HEK293 (cell line): ENCODE measurements around the gene TIAM2.

Source experiments
- CTCF ChIA-PET: fragments of 350-600 bp; formaldehyde crosslinking; extraction: SDS; loops from one replicate; lab custom pipeline; 2021; ENCODE audit warnings: antibody characterized with exemption; lab: Yijun Ruan, JAX
- POLR2A ChIA-PET: fragments of 300-600 bp; formaldehyde crosslinking; extraction: SDS; loops from one replicate; lab custom pipeline; 2020; ENCODE audit warnings: antibody characterized with exemption, inconsistent platforms; lab: Yijun Ruan, JAX
- H3K27ac ChIP-seq: fragments of 200-500 bp; sonication (Bioruptor generic); 2 replicates; pipeline ENCODE4 v1.5.1; 2014; ENCODE audit warnings: low read depth, low read length, control low read depth, inconsistent platforms; ENCODE audit errors: extremely low read depth
- H3K36me3 ChIP-seq, 2 experiments: fragments of 200-500 bp in 1 of 2; sonication (Bioruptor generic) in 1 of 2; 1 replicate in 1 of 2; 2 replicates in 1 of 2; pipeline ENCODE4 v1.5.1; 2014 to 2017; ENCODE audit warnings: inconsistent platforms in 2 of 2, low read length in 2 of 2; ENCODE audit not compliant: control insufficient read depth in 2 of 2, insufficient read depth in 1 of 2
- H3K4me1 ChIP-seq: fragments of 200-500 bp; sonication (Bioruptor generic); 2 replicates; pipeline ENCODE4 v1.5.1; 2014; ENCODE audit warnings: mild to moderate bottlenecking, low read length, inconsistent platforms; ENCODE audit not compliant: control insufficient read depth, insufficient read depth
- H3K4me3 ChIP-seq: 2 replicates; pipeline ENCODE4 v1.5.1; 2011; ENCODE audit warnings: low read depth, mild to moderate bottlenecking, control low read depth, low read length, moderate library complexity
- H3K9me3 ChIP-seq: fragments of 200-500 bp; sonication (Bioruptor generic); 2 replicates; pipeline ENCODE4 v1.5.1; 2014; ENCODE audit warnings: low read depth, low read length, inconsistent platforms; ENCODE audit not compliant: control insufficient read depth, insufficient read depth
- GLIS1 ChIP-seq: fragments of 450-650 bp; formaldehyde crosslinking; IDR thresholded peaks from 2 replicates; pipeline ENCODE4 v1.5.1; 2016; ENCODE audit warnings: missing biosample characterization, missing genetic modification characterization
- PRDM2 ChIP-seq: fragments of 450-650 bp; formaldehyde crosslinking; IDR thresholded peaks from 2 replicates; pipeline ENCODE4 v1.5.1; 2016; ENCODE audit warnings: missing biosample characterization, missing genetic modification characterization, borderline replicate concordance
- SCRT1 ChIP-seq: fragments of 450-650 bp; formaldehyde crosslinking; IDR thresholded peaks from 2 replicates; pipeline ENCODE4 v1.5.1; 2016; ENCODE audit warnings: missing biosample characterization, missing genetic modification characterization, borderline replicate concordance
- SCRT2 ChIP-seq: fragments of 450-650 bp; formaldehyde crosslinking; IDR thresholded peaks from 2 replicates; pipeline ENCODE4 v1.5.1; 2016; ENCODE audit warnings: missing biosample characterization, missing genetic modification characterization
- ZNF140 ChIP-seq: fragments of 450-650 bp; formaldehyde crosslinking; IDR thresholded peaks from 2 replicates; pipeline ENCODE4 v1.5.1; 2016; ENCODE audit warnings: missing biosample characterization, missing genetic modification characterization
- ZNF146 ChIP-seq: fragments of 450-650 bp; formaldehyde crosslinking; IDR thresholded peaks from 2 replicates; pipeline ENCODE4 v1.5.1; 2016; ENCODE audit warnings: missing biosample characterization, missing genetic modification characterization
- ZNF18 ChIP-seq: fragments of 450-650 bp; formaldehyde crosslinking; IDR thresholded peaks from 2 replicates; pipeline ENCODE4 v1.5.1; 2016; ENCODE audit warnings: missing biosample characterization, missing genetic modification characterization
- ZNF184 ChIP-seq: fragments of 450-650 bp; IDR thresholded peaks from 2 replicates; pipeline ENCODE4 v1.5.1; 2018; ENCODE audit warnings: missing biosample characterization, mild to moderate bottlenecking, missing genetic modification characterization
- ZNF266 ChIP-seq: fragments of 450-650 bp; formaldehyde crosslinking; IDR thresholded peaks from 2 replicates; pipeline ENCODE4 v1.5.1; 2016; ENCODE audit warnings: missing biosample characterization, missing genetic modification characterization, low read depth
- ZNF302 ChIP-seq: fragments of 450-650 bp; formaldehyde crosslinking; IDR thresholded peaks from 2 replicates; pipeline ENCODE4 v1.5.1; 2016; ENCODE audit warnings: missing biosample characterization, missing genetic modification characterization, low read depth
- ZNF324 ChIP-seq: fragments of 450-650 bp; formaldehyde crosslinking; IDR thresholded peaks from 2 replicates; pipeline ENCODE4 v1.5.1; 2016; ENCODE audit warnings: missing biosample characterization, missing genetic modification characterization
- ZNF350 ChIP-seq: fragments of 450-650 bp; formaldehyde crosslinking; IDR thresholded peaks from 2 replicates; pipeline ENCODE4 v1.5.0; 2017; ENCODE audit warnings: missing biosample characterization, mild to moderate bottlenecking, missing genetic modification characterization
- ZNF354C ChIP-seq: fragments of 450-650 bp; formaldehyde crosslinking; IDR thresholded peaks from 2 replicates; pipeline ENCODE4 v1.5.1; 2016; ENCODE audit warnings: missing biosample characterization, missing genetic modification characterization, low read depth, borderline replicate concordance
- ZNF48 ChIP-seq: fragments of 450-650 bp; formaldehyde crosslinking; IDR thresholded peaks from 2 replicates; pipeline ENCODE4 v1.5.1; 2016; ENCODE audit warnings: missing biosample characterization, missing genetic modification characterization
- ZNF580 ChIP-seq: fragments of 450-650 bp; formaldehyde crosslinking; IDR thresholded peaks from 2 replicates; pipeline ENCODE4 v1.5.1; 2016; ENCODE audit warnings: missing biosample characterization, missing genetic modification characterization
- ZNF701 ChIP-seq: fragments of 450-650 bp; formaldehyde crosslinking; IDR thresholded peaks from 2 replicates; pipeline ENCODE4 v1.5.1; 2016; ENCODE audit warnings: missing biosample characterization, missing genetic modification characterization
- TF ChIP-seq, protein P1 (sequence below): fragments of 450-650 bp; formaldehyde crosslinking; IDR thresholded peaks from 2 replicates; pipeline ENCODE4 v1.5.1; 2016; ENCODE audit warnings: missing biosample characterization, missing genetic modification characterization

The TIAM2 gene

DNA sequence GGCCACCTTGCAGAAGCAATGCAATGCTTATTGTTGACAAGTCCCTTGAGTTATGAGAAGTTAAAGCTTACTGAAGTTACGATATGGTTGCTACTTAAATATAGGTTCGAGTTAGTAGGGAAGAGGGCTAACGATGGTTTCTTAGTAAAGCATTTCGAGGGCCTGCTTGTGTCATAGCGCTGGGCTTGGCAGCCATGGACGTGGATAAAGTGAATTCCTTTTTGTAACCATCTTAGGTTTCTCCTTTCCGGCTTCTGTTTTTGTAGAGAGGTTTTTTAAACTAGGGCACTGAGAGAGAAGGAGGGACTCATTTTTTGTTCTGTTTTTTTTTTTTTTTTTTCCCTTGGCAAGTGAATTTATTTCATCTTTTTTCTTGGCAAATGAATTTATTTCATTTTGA, 27.6 kb downstream of the TIAM2 start:
- Histone ChIP-seq H3K9me3 (no peaks in the 10 kb centered on the region), H3K27ac (no peak overlapping the region), H3K4me1 (peaks cover 11% of the 10 kb centered on the region), H3K36me3 (no peaks in the 10 kb centered on the region), H3K4me3 (no peak overlapping the region)
- TF ChIP-seq ZNF266 (tag by site-specific recombination) (no peak), ZNF701 (no peak), ZNF302 (no peak), ZNF184 (tag by site-specific recombination) (no peak), GLIS1 (tag by site-specific recombination) (no peak), ZNF48 (no peak), ZNF324 (tag by site-specific recombination) (no peak), ZNF18 (tag by site-specific recombination) (no peak), ZNF350 (tag by site-specific recombination) (no peak), PRDM2 (tag by site-specific recombination) (no peak), ZNF580 (no peak), ZNF354C (no peak), ZNF140 (tag by site-specific recombination) (no peak)
- TF ChIP-seq, protein P1, sequence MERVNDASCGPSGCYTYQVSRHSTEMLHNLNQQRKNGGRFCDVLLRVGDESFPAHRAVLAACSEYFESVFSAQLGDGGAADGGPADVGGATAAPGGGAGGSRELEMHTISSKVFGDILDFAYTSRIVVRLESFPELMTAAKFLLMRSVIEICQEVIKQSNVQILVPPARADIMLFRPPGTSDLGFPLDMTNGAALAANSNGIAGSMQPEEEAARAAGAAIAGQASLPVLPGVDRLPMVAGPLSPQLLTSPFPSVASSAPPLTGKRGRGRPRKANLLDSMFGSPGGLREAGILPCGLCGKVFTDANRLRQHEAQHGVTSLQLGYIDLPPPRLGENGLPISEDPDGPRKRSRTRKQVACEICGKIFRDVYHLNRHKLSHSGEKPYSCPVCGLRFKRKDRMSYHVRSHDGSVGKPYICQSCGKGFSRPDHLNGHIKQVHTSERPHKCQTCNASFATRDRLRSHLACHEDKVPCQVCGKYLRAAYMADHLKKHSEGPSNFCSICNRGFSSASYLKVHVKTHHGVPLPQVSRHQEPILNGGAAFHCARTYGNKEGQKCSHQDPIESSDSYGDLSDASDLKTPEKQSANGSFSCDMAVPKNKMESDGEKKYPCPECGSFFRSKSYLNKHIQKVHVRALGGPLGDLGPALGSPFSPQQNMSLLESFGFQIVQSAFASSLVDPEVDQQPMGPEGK, result no peak
- POLR2A ChIA-PET, result no interaction called here
- CTCF ChIA-PET, result no interaction called here

GRCh38 chr6:155023717-155024116, 28.6 kb downstream of the TIAM2 start:
- ChIA-PET POLR2A (no interaction called here), CTCF (interaction anchor here (0.5 to 0.7 kb wide), 2 partner anchors 11 to 40 kb away, joined by 4 read pairs; no protein-coding TSS in a partner anchor)
- Histone ChIP-seq H3K36me3 (no peaks in the 10 kb centered on the region), H3K4me1 (peaks cover 11% of the 10 kb centered on the region), H3K4me3 (no peak overlapping the region), H3K27ac (no peak overlapping the region), H3K9me3 (no peaks in the 10 kb centered on the region)
- no peak for TF ChIP-seq ZNF146 (tag by site-specific recombination)
- peak; percentile 66; the same call in 1 of the 2 replicates for TF ChIP-seq SCRT1 (tag by site-specific recombination)
- peak; percentile 95 for TF ChIP-seq SCRT2
